Adipose tissue (tissue), 3 donors: ENCODE data around the gene BEND6. TPM values are rescaled to one million over a fixed set of nuclear protein-coding genes. Genes with fewer than 3 reads are reported as not detected.

Experiments
- H3K27ac ChIP-seq: one replicate; pipeline ENCODE4 v1.5.1; 2013; ENCODE audit warnings: low read depth, low read length
- WGBS, 3 donors: extraction: QIAGEN DNeasy Blood & Tissue Kit; methylation state at CpG; one replicate each; pipeline ENCODE4 v1.1.7; 2013; 5-methylcytosine and 5-hydroxymethylcytosine counted together
- polyA plus RNA-seq, 3 donors: library from polyadenylated mRNA; stranded (reverse); fragments of 200-250 nt; gene quantifications; one replicate each; pipeline ENCODE4 v1.2.3, GENCODE V29; 2013
- donor health status: healthy with polysubstance abuse.
- donor health status: Bipolar disorder and iron deficiency.
- donor health status: healthy.

Gene BEND6
- polyA plus RNA-seq, 3 donors: 0.09 to 3.8 (median 0.27) TPM

DNA sequence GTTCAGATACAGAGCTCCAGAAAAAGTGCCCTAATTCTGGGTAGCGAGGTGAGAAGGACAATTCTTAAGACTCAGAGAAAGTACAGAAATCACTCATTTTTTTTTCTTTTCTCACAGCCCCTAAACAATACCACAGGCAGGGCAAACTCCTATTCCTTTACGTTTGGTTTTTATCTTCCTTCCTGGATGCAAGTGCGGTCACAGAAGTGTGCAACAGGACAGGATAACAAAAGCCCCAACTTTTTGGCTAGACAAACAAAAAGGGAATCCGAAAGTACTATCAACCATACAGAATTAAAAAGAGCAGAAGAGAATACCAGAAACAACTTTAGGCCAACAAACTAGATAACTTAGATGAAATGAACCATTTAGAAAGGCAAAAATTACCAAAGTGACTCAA lies 18.4 kb upstream of the BEND6 start:
- WGBS, 3 donors: 52 to 58% (median 52%) methylated on average over 4 of the region's 4 CpGs
- H3K27ac ChIP-seq: no peak overlapping the region

DNA sequence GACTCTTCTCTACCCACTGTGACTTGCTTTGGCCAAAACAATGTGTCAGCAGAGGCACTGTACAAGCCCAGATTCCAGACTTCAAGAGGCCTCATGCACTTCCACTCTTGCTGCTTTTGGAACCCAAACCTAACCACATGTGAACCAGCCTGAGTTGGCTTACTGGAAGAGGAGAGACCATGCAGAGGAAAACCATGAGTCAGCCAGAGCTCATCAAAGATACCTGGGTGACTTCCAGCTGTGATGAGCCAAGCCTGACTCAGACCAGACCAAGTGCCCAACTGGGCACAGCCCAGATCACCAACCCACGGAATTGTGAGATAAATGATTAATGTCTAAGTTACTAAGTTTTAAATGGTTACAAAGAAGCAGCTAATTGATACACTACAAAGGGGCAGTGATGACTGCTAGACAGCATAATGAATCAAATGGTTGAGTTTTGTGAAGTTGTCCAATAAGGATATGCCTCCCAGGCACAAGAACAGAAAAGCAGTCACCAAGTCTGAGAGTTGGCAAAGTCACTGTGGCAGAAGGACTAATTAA lies 16.2 kb upstream of the BEND6 start:
- 39 to 76% (median 46%) methylated on average over 1 of the region's 1 CpG for WGBS, 3 donors
- no peak overlapping the region for H3K27ac ChIP-seq

DNA sequence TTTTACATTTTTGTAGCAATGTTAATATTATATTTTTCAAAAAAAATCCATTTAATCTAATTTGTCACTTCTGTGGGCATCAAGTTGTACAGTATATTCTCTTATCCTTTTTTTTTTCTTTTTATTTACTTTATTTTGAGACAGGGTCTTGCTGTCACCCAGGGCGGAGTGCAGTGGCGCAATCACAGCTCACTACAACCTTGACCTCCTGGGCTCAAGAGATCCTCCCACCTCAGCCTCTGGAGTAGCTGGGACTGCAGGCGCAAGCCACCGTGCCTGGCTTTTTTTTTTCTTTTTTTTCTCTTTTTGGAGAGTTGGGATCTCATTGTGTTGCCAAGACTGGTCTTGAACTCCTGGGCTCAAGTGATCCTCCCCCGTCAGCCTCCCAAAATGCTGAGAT lies 14.4 kb upstream of the BEND6 start:
- H3K27ac ChIP-seq: no peak overlapping the region
- 92 to 96% (median 95%) methylated on average over 5 of the region's 5 CpGs for WGBS, 3 donors

GRCh38 chr6:56940977-56941376 lies 13.9 kb upstream of the BEND6 start:
- H3K27ac ChIP-seq: no peak overlapping the region

DNA sequence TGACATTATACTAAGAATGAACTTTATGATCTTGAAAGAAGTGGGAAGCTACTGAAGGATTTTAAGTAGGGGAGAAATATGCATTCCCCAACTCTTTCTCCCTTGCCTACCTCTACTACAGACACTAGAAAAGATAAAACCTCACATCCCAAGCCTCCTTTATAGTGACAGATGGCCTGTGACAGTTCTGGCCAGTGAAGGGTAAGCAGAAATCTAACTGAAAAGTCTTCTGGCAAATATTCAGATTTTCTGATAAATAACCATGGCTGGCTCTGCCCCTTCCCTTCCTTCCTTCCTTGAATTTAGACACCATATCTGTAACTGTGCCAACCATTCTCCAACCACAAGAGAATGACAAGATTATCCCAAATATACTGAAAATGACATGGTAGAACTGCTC lies 10.2 kb upstream of the BEND6 start:
- no peak overlapping the region for H3K27ac ChIP-seq

GRCh38 chr6:56946368-56946767 lies 8.5 kb upstream of the BEND6 start:
- H3K27ac ChIP-seq: no peak overlapping the region
- WGBS, 3 donors: 81 to 84% (median 81%) methylated on average over 2 of the region's 2 CpGs

DNA sequence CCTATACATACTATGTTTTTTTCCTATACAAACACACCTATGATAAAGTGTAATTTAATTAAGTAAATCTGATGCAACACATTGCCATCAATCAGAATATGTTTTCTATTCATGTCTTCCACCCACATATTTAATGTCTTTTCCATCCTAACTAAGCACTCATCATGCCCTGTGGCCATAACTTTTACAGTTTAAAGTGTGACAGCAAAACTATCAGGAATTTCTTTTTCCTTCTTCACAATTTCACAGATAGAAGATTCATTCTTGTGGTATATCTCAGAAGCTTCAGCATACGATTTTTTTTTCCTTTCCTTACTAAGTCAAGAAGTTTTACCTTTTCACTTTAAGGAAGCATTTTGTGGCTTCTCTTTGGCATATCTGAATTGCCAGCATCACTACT lies 7.0 kb upstream of the BEND6 start:
- H3K27ac ChIP-seq: no peak overlapping the region
- 44 to 77% (median 55%) methylated on average over 1 of the region's 1 CpG for WGBS, 3 donors

DNA sequence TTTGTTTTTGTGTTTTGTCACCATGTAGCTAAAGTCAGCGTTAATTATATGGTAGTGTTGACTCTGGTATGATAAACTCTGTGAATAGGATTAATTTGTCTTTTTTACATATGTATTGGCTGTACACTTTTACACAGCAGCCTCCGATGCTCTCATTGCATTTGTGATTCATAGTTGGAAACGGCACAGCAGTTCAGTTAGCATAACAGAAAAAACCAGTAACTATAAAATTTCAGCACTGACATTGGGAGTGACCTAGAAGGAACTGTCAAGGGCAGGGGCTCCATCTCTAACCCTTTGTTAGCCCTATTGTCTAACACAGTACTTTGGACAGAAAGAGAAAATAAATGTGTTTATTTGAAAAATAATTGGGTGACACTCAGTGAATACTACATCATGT lies 5.6 kb upstream of the BEND6 start:
- WGBS, 3 donors: 71 to 79% (median 77%) methylated on average over 3 of the region's 3 CpGs
- H3K27ac ChIP-seq: no peak overlapping the region

- H3K27ac ChIP-seq: no peak overlapping the region
- WGBS, 3 donors: 24 to 70% (median 55%) methylated on average over 1 of the region's 1 CpG
These were observed 4.9 kb upstream of the BEND6 start for GRCh38 chr6:56949925-56950495.

- no peak overlapping the region for H3K27ac ChIP-seq
- WGBS, 3 donors: 62 to 66% (median 62%) methylated on average over 3 of the region's 3 CpGs
These were observed 3.7 kb upstream of the BEND6 start for GRCh38 chr6:56951049-56951831.

DNA sequence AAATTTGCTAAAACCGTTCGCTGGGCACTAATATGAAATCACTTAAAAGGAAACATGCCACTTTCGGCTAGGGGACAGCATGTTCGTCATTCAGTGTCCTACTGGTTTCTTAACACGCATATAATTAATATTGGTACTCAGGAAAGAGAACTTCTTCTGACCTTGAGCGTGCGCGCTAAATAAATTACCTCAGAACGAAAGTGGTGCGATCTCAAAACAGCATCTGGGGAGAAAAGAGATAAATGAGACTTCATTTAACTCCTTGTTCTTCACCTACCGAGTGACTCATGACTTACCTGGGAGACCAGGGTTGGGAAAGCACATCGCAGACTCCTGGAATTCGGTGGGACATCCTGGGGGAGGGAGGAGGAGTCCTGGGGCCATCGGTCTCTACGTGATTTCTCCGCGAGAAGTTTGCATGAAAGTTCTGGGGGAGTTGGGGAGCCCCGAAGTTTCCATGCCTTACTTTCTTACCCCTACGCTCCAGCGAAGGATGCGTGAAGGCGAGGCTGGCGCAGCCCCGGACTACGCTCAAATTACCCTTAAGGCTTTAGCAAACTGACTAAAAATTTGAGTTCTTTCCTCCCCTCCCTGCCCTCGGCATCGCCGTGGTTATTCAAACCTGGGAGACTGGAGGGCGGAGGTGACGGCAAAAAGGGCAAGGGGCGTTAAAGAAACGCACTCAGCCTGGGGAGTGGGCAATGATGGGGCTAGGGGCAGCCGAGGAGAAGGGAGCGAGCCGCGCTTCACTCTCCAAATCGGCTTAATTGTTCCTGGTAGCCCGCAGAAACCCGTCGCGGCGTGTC lies 1.1 kb upstream of the BEND6 start:
- H3K27ac ChIP-seq: no peak overlapping the region
- WGBS, 3 donors: 3 to 4% (median 3%) methylated on average over 42 of the region's 42 CpGs

- 1 to 4% (median 3%) methylated on average over 55 to 57 of the region's 57 CpGs for WGBS, 3 donors
- H3K27ac ChIP-seq: no peak overlapping the region
These were observed 556 bp downstream of the BEND6 start for GRCh38 chr6:56955171-56956155.

- WGBS, 3 donors: 73 to 81% (median 78%) methylated on average over 4 of the region's 4 CpGs
- H3K27ac ChIP-seq: no peak overlapping the region
These were observed 1.6 kb downstream of the BEND6 start for GRCh38 chr6:56956491-56956890.

- 89 to 98% (median 96%) methylated on average over 2 of the region's 2 CpGs for WGBS, 3 donors
These were observed 2.9 kb downstream of the BEND6 start for GRCh38 chr6:56957856-56958255.

GRCh38 chr6:56958481-56958880 lies 3.6 kb downstream of the BEND6 start:
- WGBS, 3 donors: 70 to 88% (median 82%) methylated on average over 3 of the region's 3 CpGs
- no peak overlapping the region for H3K27ac ChIP-seq

More at GRCh38 chr6:56957856-56958255, 2.9 kb downstream of the BEND6 start:
- H3K27ac ChIP-seq: no peak overlapping the region

- no peak overlapping the region for H3K27ac ChIP-seq
These were observed 4.2 kb downstream of the BEND6 start for GRCh38 chr6:56959094-56959493.

DNA sequence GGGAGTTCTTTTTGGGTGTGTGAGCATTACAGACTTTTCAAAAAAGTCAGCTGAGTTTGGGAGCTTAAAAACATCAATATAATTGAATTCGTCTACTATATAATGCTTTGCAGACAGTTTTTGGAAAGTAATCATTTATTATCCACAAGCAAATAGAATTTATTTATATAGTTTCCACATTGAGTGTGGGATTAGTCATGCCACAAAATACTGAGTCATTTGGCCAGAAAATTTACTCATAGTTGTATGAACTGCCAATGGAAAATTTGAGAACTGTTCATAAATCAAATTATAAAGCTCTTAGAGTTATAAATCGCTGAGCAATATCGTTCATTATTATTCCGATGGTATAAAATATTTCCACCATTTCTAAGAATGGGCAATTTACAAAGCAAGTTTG lies 5.0 kb downstream of the BEND6 start:
- WGBS, 3 donors: 73 to 81% (median 74%) methylated on average over 4 of the region's 4 CpGs
- H3K27ac ChIP-seq: no peak overlapping the region

DNA sequence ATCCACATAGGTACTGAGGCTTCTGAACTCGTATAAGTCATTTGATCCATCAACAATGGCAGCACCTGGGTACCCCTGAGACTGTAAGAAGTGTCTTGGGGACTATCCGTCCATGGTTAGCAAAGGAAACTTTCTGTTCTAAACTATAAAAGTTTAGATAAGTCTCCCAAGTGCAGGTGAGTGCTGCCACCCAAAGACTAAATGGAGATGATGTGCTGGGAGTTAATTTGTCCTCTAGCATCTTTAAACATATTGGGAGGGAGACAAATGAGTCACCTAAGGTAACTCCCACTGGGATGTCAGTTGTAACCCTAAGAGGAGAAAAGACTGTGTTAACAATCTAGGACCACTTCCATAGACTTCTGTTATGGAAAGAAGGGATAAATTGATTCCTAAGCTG lies 6.2 kb downstream of the BEND6 start:
- WGBS, 3 donors: 52 to 82% (median 73%) methylated on average over 2 of the region's 2 CpGs
- no peak overlapping the region for H3K27ac ChIP-seq
